SK-N-SH (cell line): ENCODE measurements around the gene PTGIS. TPM values are rescaled to one million over a fixed set of nuclear protein-coding genes. Genes with fewer than 3 reads are reported as not detected.

Source experiments
- CTCF ChIA-PET: fragments of 300-600, 350-600 bp; formaldehyde crosslinking; extraction: SDS; loops from one replicate; lab custom pipeline; 2021; lab: Yijun Ruan, JAX
- POLR2A ChIA-PET: fragments of 350-600 bp; sonication (Branson Sonifier 250); formaldehyde crosslinking; extraction: SDS; loops from one replicate; lab custom pipeline; 2020; ENCODE audit warnings: antibody characterized with exemption, inconsistent platforms; lab: Yijun Ruan, JAX
- DNase-seq: peaks from one replicate; pipeline ENCODE4 v3.0.0; 2012
- H2AFZ ChIP-seq: fragments of 200-600 bp; sonication (generic); 2 replicates; pipeline ENCODE4 v1.8.1; 2016; ENCODE audit warnings: antibody characterized with exemption, mild to moderate bottlenecking, low read depth
- H3F3A ChIP-seq: fragments of 200-600 bp; sonication (generic); replicated peaks from 2 replicates; pipeline ENCODE3; 2016; ENCODE audit warnings: antibody characterized with exemption, mild to moderate bottlenecking; ENCODE audit not compliant: insufficient read depth
- H3K27ac ChIP-seq, 2 experiments: fragments of 200-500 bp in 1 of 2; fragments of 200-600 bp in 1 of 2; sonication (Bioruptor generic) in 1 of 2; sonication (generic), shearing (Covaris generic) in 1 of 2; 2 replicates each; pipeline versions ENCODE4 v1.5.1 to v1.6.1; 2014 to 2016; ENCODE audit warnings: low read depth in 2 of 2, inconsistent platforms in 1 of 2, low read length in 1 of 2, mild to moderate bottlenecking in 1 of 2, mixed read lengths in 1 of 2
- H3K27me3 ChIP-seq: fragments of 200-600 bp; sonication (generic), shearing (Covaris generic); 2 replicates; pipeline ENCODE4 v1.6.1; 2016; ENCODE audit warnings: mixed run types; ENCODE audit not compliant: insufficient read depth
- H3K36me3 ChIP-seq, 2 experiments: fragments of 200-500 bp in 1 of 2; fragments of 200-600 bp in 1 of 2; sonication (Bioruptor generic) in 1 of 2; sonication (generic) in 1 of 2; replicated peaks in 1 of 2; 2 replicates each; pipeline versions ENCODE3 to v1.5.1; 2014 to 2016; ENCODE audit warnings: low read length in 1 of 2, mild to moderate bottlenecking in 1 of 2; ENCODE audit not compliant: insufficient read depth in 2 of 2, control insufficient read depth in 1 of 2
- H3K4me1 ChIP-seq, 2 experiments: fragments of 200-500 bp in 1 of 2; fragments of 200-600 bp in 1 of 2; sonication (Bioruptor generic) in 1 of 2; sonication (generic), shearing (Covaris generic) in 1 of 2; 2 replicates each; pipeline versions ENCODE4 v1.5.1 to v1.6.1; 2014 to 2016; ENCODE audit warnings: low read depth in 1 of 2, low read length in 1 of 2, mixed run types in 1 of 2; ENCODE audit not compliant: insufficient read depth in 2 of 2, control insufficient read depth in 1 of 2
- H3K4me2 ChIP-seq: fragments of 200-600 bp; sonication (generic), shearing (Covaris generic); 2 replicates; pipeline ENCODE4 v1.6.1; 2017; ENCODE audit warnings: mixed run types
- H3K4me3 ChIP-seq, 2 experiments: fragments of 200-500 bp in 1 of 2; fragments of 200-600 bp in 1 of 2; sonication (Bioruptor generic) in 1 of 2; sonication (generic), shearing (Covaris generic) in 1 of 2; 2 replicates each; pipeline versions ENCODE4 v1.5.1 to v1.8.1; 2014 to 2016; ENCODE audit warnings: low read depth in 2 of 2, inconsistent platforms in 1 of 2, low read length in 1 of 2, mild to moderate bottlenecking in 1 of 2, mixed read lengths in 1 of 2, moderate library complexity in 1 of 2
- H3K79me2 ChIP-seq: fragments of 200-600 bp; sonication (generic); 2 replicates; pipeline ENCODE4 v1.8.1; 2017; ENCODE audit warnings: mild to moderate bottlenecking; ENCODE audit not compliant: insufficient read depth
- H3K9ac ChIP-seq: fragments of 200-600 bp; sonication (generic); 2 replicates; pipeline ENCODE4 v1.6.1; 2017; ENCODE audit warnings: mixed run types
- H3K9me2 ChIP-seq: fragments of 200-600 bp; sonication (generic); 2 replicates; pipeline ENCODE4 v1.6.1; 2017; ENCODE audit warnings: mixed run types
- H3K9me3 ChIP-seq: fragments of 200-600 bp; sonication (generic); 2 replicates; pipeline ENCODE4 v1.6.1; 2017; ENCODE audit warnings: mixed run types, mild to moderate bottlenecking, moderate library complexity
- H4K20me1 ChIP-seq: fragments of 200-600 bp; sonication (generic); 2 replicates; pipeline ENCODE4 v1.6.1; 2017; ENCODE audit warnings: mild to moderate bottlenecking, mixed run types; ENCODE audit not compliant: insufficient read depth
- CHD2 ChIP-seq: fragments of 150-350 bp; IDR thresholded peaks from 2 replicates; pipeline ENCODE4 v1.6.1; 2018; ENCODE audit warnings: low read length; ENCODE audit not compliant: partially characterized antibody
- ELF1 ChIP-seq: IDR thresholded peaks from 2 replicates; pipeline ENCODE4 v1.4.0; 2012
- EP300 ChIP-seq, 2 experiments: IDR thresholded peaks; 2 replicates each; pipeline versions ENCODE4 v1.4.0 to v1.6.1; 2012; ENCODE audit warnings: borderline replicate concordance in 1 of 2, low read depth in 1 of 2, low read length in 1 of 2
- EZH2phosphoT487 ChIP-seq: fragments of 200-600 bp; sonication (generic); IDR thresholded peaks from 2 replicates; pipeline ENCODE4 v1.6.1; 2017; ENCODE audit warnings: low read depth, mixed run types, mild to moderate bottlenecking, antibody characterized with exemption, moderate library complexity, borderline replicate concordance
- FOXJ3 ChIP-seq: sonication (generic); formaldehyde crosslinking; IDR thresholded peaks from 2 replicates; pipeline ENCODE4 v1.5.1; 2020; ENCODE audit warnings: mild to moderate bottlenecking, missing genetic modification reagents
- NFIC ChIP-seq: IDR thresholded peaks from 2 replicates; pipeline ENCODE4 v1.4.0; 2012; ENCODE audit warnings: borderline replicate concordance
- PBX3 ChIP-seq: IDR thresholded peaks from 2 replicates; pipeline ENCODE4; 2012
- RXRA ChIP-seq: IDR thresholded peaks from 2 replicates; pipeline ENCODE4 v1.4.0; 2012; ENCODE audit warnings: low read depth, mild to moderate bottlenecking, borderline replicate concordance
- SIN3A ChIP-seq: IDR thresholded peaks from 2 replicates; pipeline ENCODE4 v1.6.1; 2012; ENCODE audit warnings: low read depth, mild to moderate bottlenecking, low read length, moderate library complexity, borderline replicate concordance
- SMC3 ChIP-seq: IDR thresholded peaks from 2 replicates; pipeline ENCODE4 v1.6.1; 2012; ENCODE audit warnings: low read depth, low read length, improper control_type of control experiment
- TCF12 ChIP-seq: IDR thresholded peaks from 2 replicates; pipeline ENCODE4 v1.4.0; 2012
- USF1 ChIP-seq: IDR thresholded peaks from 2 replicates; pipeline ENCODE4 v1.4.0; 2012; ENCODE audit warnings: low read depth, borderline replicate concordance
- YY1 ChIP-seq: IDR thresholded peaks from 2 replicates; pipeline ENCODE4 v1.4.0; 2012; ENCODE audit warnings: low read depth, mild to moderate bottlenecking
- polyA plus RNA-seq, 3 experiments: library from polyadenylated mRNA; depleted of rRNA; stranded (reverse); fragments of >200 nt; gene quantifications; 2 replicates each; pipeline ENCODE4 v1.2.3, GENCODE V29; 2012
- TF ChIP-seq, protein P1 (sequence below): fragments of 200-600 bp; sonication (generic); IDR thresholded peaks from 2 replicates; pipeline ENCODE4 v1.6.1; 2017; ENCODE audit warnings: antibody characterized with exemption, mild to moderate bottlenecking, moderate library complexity
- TF ChIP-seq, protein P2 (sequence below): IDR thresholded peaks from 2 replicates; pipeline ENCODE4 v1.6.1; 2012; ENCODE audit warnings: mild to moderate bottlenecking, low read depth, low read length, moderate library complexity

Gene PTGIS
- polyA plus RNA-seq, 1 of the 3 experiments (the other 2 are of a cell fraction) = 1.0 TPM

DNA sequence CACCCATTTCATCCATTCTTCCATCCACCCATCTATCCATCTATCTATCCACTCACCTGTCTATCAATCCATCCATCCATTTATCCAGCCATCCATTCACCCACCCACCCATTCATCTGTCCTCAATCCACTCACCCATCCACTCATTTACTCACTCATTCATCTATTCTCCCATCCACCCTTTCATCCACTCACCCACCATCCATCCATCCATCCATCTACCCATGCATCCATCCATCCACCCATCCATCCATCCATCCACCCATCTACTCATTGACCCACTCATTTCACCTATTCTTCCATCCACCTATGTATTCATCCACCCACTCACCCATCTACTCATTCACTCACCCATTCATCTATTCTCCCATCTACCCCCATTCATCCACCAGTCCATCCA is 24.2 kb upstream of the PTGIS start:
- no peaks in the 10 kb centered on the region for H4K20me1 ChIP-seq
- peaks cover 0 to 5% of the 10 kb centered on the region in 2 experiments; a peak in 2 of 4 replicates for H3K4me1 ChIP-seq
- H3K9me2 ChIP-seq = no peaks in the 10 kb centered on the region
- H2AFZ ChIP-seq = no peak overlapping the region
- ChIA-PET POLR2A (no interaction called here), CTCF (interaction anchor here (0.7 to 1.1 kb wide), 2 partner anchors 16 to 83 kb away, joined by 3 to 6 read pairs; no protein-coding TSS in a partner anchor)
- H3K27ac ChIP-seq = no peak overlapping the region
- H3F3A ChIP-seq = peaks cover 2% of the 10 kb centered on the region
- no peak overlapping the region for H3K4me3 ChIP-seq
- DNase-seq = no peak
- no peaks in the 10 kb centered on the region for H3K36me3 ChIP-seq
- H3K27me3 ChIP-seq = no peaks in the 10 kb centered on the region
- H3K79me2 ChIP-seq = no peaks in the 10 kb centered on the region
- TF ChIP-seq EZH2phosphoT487 (no peak), ELF1 (no peak), PBX3 (no peak), SMC3 (no peak), NFIC (no peak), CHD2 (no peak), USF1 (no peak), RXRA (no peak), YY1 (no peak), FOXJ3 (CRISPR knock-in tag) (no peak), EP300 (IDR thresholded peaks at IDR 0.05; ENCODE audit: borderline replicate concordance in 1 of 2, low read depth in 1 of 2, low read length in 1 of 2) (no peak), SIN3A (no peak), TCF12 (no peak)
- TF ChIP-seq, protein P1, sequence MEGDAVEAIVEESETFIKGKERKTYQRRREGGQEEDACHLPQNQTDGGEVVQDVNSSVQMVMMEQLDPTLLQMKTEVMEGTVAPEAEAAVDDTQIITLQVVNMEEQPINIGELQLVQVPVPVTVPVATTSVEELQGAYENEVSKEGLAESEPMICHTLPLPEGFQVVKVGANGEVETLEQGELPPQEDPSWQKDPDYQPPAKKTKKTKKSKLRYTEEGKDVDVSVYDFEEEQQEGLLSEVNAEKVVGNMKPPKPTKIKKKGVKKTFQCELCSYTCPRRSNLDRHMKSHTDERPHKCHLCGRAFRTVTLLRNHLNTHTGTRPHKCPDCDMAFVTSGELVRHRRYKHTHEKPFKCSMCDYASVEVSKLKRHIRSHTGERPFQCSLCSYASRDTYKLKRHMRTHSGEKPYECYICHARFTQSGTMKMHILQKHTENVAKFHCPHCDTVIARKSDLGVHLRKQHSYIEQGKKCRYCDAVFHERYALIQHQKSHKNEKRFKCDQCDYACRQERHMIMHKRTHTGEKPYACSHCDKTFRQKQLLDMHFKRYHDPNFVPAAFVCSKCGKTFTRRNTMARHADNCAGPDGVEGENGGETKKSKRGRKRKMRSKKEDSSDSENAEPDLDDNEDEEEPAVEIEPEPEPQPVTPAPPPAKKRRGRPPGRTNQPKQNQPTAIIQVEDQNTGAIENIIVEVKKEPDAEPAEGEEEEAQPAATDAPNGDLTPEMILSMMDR = no peak
- TF ChIP-seq, protein P2, sequence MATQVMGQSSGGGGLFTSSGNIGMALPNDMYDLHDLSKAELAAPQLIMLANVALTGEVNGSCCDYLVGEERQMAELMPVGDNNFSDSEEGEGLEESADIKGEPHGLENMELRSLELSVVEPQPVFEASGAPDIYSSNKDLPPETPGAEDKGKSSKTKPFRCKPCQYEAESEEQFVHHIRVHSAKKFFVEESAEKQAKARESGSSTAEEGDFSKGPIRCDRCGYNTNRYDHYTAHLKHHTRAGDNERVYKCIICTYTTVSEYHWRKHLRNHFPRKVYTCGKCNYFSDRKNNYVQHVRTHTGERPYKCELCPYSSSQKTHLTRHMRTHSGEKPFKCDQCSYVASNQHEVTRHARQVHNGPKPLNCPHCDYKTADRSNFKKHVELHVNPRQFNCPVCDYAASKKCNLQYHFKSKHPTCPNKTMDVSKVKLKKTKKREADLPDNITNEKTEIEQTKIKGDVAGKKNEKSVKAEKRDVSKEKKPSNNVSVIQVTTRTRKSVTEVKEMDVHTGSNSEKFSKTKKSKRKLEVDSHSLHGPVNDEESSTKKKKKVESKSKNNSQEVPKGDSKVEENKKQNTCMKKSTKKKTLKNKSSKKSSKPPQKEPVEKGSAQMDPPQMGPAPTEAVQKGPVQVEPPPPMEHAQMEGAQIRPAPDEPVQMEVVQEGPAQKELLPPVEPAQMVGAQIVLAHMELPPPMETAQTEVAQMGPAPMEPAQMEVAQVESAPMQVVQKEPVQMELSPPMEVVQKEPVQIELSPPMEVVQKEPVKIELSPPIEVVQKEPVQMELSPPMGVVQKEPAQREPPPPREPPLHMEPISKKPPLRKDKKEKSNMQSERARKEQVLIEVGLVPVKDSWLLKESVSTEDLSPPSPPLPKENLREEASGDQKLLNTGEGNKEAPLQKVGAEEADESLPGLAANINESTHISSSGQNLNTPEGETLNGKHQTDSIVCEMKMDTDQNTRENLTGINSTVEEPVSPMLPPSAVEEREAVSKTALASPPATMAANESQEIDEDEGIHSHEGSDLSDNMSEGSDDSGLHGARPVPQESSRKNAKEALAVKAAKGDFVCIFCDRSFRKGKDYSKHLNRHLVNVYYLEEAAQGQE = no peak
- H3K4me2 ChIP-seq = no peak overlapping the region
- no peaks in the 10 kb centered on the region for H3K9me3 ChIP-seq
- H3K9ac ChIP-seq = no peak overlapping the region
